ENCODE results near the gene COG3.
"Not testable (repeated sequence)": the region's sequence is repeated elsewhere in the genome, so short reads cannot be mapped to it uniquely, and the experiment has no call there.

COG3 gene

GRCh38 chr13:45464687-45465453, at the start of gene COG3:
Gene COG3 (plus strand): TSS chr13:45464939. CDS start chr13:45465037, 98 bp downstream.
- peak; percentile 91 to 94 for DNase-seq (ENCODE audit: low read depth in 2 of 2)

DNA sequence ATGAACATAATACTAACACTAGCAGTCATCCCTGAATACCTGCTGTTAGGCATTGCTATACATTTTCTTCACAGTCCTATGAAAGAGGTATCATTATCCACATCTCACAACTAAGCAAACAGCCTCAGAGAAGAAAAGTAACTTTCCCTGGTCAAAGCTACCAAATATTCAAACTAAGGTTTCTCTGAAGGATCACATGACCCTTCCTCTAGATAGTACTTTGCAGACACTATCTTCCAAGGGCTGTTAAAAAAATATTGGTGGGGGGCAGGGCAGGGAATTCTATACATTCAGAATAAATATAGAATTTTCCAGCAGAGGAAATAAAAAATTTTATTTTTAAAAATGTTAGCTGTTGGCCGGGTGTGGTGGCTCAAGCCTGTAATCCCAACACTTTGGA, 49.6 kb upstream of the COG3 start:
- no peak for DNase-seq (ENCODE audit: low read depth in 2 of 2)

DNA sequence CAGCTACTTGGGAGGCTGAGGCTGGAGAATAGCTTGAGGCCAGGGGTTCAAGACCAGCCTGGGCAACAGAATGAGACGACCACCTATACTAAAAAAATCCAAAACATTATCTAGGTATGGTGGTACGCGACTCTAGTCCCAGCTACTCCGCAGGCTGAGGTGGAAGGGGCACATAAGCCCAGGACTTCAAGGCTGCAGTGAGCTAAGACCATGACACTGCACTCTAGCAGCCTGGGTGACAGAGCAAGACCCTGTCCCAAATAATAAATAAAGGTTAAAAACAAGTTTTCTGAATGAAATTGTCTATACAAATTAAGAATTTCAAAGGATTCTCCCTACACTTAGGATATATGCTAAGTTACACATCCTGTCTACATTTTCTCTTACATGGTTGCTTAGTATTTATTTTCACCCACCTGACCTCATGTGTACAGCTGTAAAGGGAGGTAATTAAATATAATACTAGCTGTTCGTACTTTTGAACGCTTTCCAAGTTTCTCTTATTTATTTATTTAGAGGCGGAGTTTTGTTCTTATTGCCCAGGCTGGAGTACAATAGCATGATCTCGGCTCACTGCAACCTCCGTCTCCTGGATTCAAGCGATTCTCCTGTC, 48.1 kb upstream of the COG3 start:
- no peak for DNase-seq (ENCODE audit: low read depth in 2 of 2)

DNA sequence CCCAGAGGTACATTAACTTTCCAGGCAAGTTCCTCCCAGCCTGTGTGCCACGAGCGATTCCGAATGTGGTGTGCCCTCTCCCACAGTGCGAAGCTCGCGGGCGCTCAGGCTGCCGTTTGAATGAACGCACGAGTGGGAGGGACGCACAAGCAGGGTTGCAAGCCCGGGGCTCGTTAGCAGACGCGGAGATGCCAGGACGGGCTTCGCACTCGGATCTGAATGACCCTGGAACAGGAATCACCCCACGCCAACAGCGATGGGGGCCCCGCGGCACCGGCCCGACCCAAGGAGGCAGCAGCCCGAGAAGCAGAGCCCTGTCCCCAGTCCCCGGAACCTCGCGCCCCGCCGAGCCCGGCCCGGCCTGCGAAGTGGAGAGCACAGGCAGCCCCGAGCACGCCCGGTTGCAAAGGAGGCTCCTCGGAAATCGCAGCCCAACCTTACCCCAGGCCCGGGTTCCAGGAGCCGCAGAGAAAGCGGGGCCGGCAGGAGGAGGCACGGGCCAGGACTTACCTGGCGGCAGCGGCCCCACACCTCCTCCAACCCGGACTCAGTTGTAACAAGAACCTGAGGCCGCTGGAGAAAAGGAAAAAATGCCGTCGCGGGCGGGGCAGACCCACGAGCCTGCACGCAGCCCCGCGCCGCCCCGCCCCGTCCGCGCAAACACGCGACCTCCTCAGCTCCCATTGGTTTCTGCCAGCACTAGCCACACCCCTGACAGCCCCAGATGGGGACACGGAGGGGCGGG, 46.8 kb upstream of the COG3 start, which contains the start of gene SLC25A30:
Gene SLC25A30, minus strand, starts transcription at position 584 of the 745 bp plus-strand sequence. CDS start 6,948 bp downstream, outside the sequence.
- DNase-seq (ENCODE audit: low read depth in 2 of 2), result peak; percentile 78 to 93

DNA sequence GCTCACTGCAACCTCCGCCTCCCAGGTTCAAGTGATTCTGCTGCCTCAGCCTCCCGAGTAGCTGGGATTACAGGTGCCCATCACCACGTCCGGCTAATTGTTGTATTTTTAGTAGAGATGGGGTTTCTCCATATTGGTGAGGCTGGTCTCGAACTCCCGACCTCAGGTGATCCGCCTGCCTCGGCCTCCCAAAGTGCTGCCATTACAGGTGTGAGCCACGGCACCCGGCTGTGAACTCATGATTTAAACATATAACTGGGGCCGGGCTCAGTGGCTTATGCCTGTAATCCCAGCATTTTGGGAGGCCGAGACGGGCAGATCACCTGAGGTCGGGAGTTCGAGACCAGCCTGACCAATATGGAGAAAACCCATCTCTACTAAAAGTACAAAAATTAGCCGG, 45.4 kb upstream of the COG3 start:
- DNase-seq (ENCODE audit: low read depth in 2 of 2), result not testable (repeated sequence)

- no peak for DNase-seq (ENCODE audit: low read depth in 2 of 2)
Measured at GRCh38 chr13:45419945-45420344, 44.8 kb upstream of the COG3 start.

GRCh38 chr13:45422731-45423292, 41.9 kb upstream of the COG3 start:
- DNase-seq (ENCODE audit: low read depth in 2 of 2), result no peak

DNA sequence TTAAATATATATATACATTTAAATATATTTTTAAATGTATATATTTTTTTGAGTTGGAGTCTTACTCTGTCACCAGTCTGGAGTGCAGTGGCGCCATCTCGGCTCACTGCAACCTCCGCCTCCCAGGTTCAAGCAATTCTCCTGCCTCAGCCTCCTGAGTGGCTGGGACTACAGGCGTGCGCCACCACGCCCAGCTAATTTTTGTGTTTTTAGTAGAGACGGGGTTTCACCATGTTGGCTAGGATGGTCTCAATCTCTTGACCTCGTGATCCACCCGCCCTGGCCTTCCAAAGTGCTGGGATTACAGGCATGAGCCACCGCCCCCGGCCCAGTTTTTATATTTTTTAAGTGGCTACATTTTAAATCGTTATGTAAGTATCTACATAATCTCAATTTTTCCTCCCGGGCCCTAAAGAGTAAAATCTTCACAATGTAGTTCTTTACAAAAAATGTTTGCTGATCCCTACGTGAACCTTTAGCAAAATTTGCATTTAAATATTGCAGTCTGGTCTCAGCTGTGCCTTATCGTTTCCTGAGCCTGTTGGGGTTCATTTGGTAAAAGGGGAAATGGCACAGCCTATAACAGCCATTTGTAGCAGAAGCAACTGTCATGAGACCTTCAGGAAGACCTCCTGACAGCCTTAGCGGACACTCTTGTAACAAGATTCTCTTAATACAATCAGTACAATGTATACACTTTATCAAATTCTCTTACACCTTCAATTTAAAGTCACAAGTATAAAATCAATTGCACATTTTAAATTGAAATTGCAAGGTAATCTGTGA, 38.5 kb upstream of the COG3 start:
- not testable (repeated sequence) for DNase-seq (ENCODE audit: low read depth in 2 of 2)

- no peak for DNase-seq (ENCODE audit: low read depth in 2 of 2)
Measured at GRCh38 chr13:45432737-45433380, 31.9 kb upstream of the COG3 start.

DNA sequence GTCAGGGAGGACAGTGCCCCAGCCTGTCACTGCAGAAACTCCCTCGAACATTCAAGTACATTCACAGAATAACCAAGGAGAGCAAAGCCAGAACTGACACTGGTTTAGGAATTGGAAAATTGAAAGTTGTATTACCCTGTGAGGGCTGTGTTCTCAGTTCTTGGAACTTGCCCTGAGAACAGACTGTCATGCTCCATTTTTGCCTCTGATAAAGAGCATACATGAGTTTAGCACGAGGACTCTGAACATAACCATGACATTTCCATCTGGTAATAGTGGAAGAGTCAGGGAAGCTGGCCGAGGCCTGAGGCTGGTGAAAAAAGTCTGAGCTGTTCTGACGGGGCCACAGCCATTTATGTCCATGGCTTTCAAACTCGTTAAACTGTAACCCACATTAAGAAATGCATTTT, 31.4 kb upstream of the COG3 start:
- no peak for DNase-seq (ENCODE audit: low read depth in 2 of 2)

GRCh38 chr13:45434556-45435371, 30.0 kb upstream of the COG3 start:
- no peak for DNase-seq (ENCODE audit: low read depth in 2 of 2)

GRCh38 chr13:45436332-45436731, 28.4 kb upstream of the COG3 start:
- no peak for DNase-seq (ENCODE audit: low read depth in 2 of 2)

DNA sequence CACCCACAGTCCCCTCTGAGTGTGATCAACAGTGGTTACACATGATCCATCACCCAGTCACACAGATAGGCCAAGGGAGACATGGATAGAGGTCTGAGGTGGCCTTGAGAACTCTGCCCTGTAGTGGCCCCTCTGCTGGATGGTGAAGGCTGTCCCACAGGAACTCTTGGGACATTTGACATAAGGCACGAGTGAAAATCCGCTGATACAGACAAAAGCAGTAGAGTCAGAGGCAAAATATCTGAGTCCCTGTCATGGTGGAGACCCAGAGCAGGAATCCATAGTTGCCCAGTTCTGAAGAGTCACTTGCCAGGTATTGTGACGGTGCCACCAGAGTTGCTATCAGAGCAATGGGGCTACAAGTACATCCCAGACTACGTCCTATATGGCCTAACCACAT, 27.8 kb upstream of the COG3 start:
- no peak for DNase-seq (ENCODE audit: low read depth in 2 of 2)

DNA sequence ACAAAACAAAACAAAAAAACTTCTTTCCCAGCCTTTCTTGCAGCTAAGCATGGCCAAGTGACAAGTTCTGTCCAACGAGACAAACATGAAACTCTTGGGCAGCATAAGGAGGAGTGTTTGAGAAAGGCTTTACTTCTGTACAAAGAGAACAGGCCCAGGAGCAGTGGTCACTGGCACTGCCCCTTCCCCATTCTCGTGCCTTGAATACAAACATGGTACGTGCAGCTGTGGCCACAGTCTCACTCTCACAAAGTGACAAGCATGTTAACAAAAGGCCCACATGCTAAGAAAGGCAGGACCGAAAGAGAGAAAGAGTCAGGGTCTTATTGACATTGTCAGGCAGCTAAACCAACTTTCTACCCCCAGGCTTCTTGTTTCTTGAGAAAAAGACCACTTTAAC, 26.8 kb upstream of the COG3 start:
- DNase-seq (ENCODE audit: low read depth in 2 of 2), result no peak

DNA sequence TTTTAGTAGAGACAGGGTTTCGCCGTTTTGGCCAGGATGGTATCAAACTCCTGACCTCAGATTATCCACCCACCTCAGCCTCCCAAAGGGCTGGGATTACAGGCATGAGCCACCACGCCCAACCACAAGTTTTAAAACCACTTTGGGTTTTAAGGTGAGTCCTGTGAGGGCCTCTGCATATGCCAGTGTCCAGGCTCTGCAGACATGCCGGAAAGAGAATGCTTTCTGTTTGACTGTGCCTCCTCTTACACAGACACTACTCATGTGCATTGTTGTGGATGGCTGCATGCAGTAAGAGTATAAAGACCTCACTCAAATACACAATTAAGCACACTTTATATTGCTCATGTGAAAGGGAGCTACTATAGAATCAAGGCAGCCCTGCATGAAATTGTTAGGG, 25.7 kb upstream of the COG3 start:
- DNase-seq (ENCODE audit: low read depth in 2 of 2), result no peak

- no peak for DNase-seq (ENCODE audit: low read depth in 2 of 2)
Measured at GRCh38 chr13:45439781-45440462, 24.8 kb upstream of the COG3 start.

- no peak for DNase-seq (ENCODE audit: low read depth in 2 of 2)
Measured at GRCh38 chr13:45441633-45442032, 23.1 kb upstream of the COG3 start.

GRCh38 chr13:45445053-45445452, 19.7 kb upstream of the COG3 start:
- DNase-seq (ENCODE audit: low read depth in 2 of 2), result no peak

DNA sequence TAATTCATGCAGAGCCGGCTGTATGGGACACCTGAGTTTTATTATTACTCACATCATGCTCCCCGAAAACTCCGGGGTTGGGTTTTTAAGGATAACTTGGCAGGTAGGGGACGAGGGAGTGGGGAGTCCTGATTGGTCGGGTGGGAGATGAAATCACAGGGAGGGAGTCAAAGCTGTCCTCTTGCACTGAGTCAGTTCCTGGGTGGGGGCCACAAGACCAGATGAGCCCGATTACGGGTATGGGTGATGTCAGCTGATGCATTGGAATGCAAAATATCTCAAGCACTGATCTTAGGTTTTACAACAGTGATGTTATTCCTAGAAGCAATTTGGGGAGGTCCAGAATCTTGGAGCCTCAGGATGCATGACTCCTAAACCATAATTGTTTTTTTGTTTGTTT, 18.6 kb upstream of the COG3 start:
- DNase-seq (ENCODE audit: low read depth in 2 of 2), result no peak
